Activated CD4-positive, alpha-beta T cell treated with anti-CD3 and anti-CD28 coated beads, Interleukin-2, Interleukin-4, amounts not matched to agents 100 ng/mL and 50 ng/mL, durations not matched to agents 16 hours and 8 hours (primary cell): Measurements from ENCODE around the gene FGF12.

ENCODE experiments used
- DNase-seq: peaks from one replicate; pipeline ENCODE4 v3.0.0-alpha.2; 2020; ENCODE audit warnings: low spot score

FGF12 gene

GRCh38 chr3:192332386-192333291 is 394.7 kb downstream of the FGF12 start:
- no peak for DNase-seq

DNA sequence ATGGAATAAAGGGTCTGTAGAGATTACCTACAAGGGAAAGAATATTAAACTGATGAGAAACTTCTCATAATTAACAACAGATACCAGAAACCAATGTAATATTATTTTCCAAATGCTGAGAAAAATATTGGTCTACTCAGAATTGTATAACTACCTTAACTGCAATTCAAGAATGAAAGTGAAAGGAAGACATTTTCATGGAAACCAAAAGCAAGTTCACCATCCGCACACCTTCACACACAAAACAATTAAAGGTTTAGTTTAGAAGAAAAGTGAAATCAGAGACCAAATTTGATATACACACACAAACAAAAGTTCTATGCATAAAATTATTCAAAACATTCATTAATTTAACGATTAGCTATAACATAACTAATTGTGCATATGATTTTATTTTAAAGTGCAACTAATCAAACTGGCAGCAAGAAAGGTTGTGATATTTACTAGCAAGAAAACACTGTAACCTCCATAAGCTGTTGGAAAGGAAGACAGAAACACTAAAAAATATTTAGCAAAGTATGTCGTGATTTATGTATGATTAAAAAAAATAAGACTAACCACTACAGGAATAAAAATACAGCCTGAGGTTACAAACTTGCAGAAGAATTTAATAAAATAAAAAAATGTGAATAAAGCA is 395.5 kb downstream of the FGF12 start:
- no peak for DNase-seq

DNA sequence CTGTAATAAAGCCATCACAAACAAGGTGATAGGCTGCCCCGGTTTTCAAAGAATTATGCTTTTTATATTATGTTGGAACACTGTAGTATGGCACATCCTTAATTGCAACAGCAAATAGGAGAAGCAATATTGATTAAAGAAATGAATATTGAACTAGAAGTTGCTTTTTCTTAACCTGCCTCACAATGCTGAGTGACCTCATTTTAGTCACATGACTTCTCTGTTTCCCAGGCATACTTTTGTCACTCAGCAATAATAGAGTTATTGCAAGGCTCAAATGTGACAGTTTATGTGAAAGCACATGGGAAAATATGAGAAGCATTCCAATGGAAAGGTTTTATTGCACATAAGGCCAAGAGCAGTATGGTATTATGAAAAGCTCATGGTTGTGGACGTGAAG is 400.7 kb downstream of the FGF12 start:
- DNase-seq: no peak

DNA sequence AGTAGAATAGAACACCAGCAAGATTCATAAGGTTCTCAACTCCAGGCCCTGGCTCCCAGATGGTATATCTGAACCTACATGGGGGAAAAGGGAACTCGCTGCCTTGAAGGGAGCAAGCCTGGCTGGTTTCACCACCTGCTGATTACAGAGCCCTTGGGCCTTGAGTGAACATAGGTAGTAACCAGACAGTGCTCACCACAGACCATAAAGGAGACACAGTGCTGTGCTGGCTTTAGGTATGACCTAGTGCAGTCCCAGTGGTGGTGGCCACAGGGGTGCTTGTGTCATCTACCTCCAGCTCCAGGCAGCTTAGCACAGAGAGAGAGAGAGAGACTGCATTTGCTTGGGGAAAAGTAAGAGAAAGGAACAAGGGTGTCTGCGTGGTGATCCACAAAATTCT is 409.8 kb downstream of the FGF12 start:
- no peak for DNase-seq

DNA sequence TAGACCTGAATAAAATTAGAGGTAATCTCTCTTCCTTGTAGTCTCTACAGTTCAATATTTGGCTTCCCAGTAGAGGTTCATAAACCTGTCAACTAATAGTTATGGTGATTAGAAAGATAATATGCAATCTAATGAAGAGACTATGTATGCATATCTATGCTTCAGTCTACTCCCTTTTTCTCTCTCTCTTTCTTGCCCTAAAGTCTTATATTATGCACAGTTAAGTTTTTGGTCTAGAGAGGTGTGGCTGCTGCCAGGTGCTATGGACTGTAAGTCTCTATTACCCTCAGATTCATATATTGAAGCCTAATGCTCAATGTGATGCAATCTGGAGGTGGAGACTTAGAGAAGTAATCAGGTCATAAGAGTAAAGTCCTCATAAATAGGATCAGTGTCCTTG is 413.7 kb downstream of the FGF12 start:
- no peak for DNase-seq

- no peak for DNase-seq
Observed at GRCh38 chr3:192307631-192308030, 419.7 kb downstream of the FGF12 start.

GRCh38 chr3:192303235-192303634 is 424.1 kb downstream of the FGF12 start:
- DNase-seq: no peak

- no peak for DNase-seq
Observed at GRCh38 chr3:192302721-192303120, 424.6 kb downstream of the FGF12 start.

DNA sequence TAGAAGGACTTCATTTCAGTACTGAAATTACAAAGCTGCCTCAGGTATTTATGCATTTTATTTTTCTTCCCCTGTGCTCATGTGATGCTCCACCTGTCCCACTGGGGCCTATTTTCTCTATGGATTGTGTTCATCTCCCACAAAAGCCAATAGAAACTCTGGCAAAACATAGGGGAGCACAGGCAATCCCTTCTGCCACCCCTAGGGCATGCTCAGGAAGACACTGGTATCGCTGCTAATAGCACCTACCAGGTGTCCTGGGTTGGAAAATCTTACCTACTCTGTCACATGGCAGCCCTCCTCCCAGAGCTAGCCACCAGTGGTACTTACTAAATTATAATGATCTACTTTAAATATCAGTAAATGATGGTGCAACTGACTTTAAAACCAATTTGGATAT is 427.4 kb downstream of the FGF12 start:
- no peak for DNase-seq

DNA sequence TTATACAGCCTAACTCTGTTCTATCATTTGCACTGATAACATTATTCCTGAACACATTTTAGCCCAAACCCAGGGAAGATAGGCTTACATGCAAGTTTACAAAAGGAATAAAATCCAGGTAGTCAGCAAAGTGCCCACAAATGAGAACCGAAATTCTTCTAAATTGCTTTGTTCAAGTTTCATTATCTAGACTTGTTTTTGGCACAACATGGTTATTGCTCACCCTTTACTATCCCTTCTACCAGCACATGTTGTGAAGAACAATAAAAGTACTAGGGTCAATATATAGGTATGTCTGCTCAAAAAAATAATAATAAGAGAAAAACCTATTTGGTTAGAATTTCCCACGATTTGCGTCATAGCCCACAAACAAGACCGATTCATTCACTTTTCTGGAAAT is 430.5 kb downstream of the FGF12 start:
- no peak for DNase-seq

- no peak for DNase-seq
Observed at GRCh38 chr3:192284443-192285072, 442.8 kb downstream of the FGF12 start.

DNA sequence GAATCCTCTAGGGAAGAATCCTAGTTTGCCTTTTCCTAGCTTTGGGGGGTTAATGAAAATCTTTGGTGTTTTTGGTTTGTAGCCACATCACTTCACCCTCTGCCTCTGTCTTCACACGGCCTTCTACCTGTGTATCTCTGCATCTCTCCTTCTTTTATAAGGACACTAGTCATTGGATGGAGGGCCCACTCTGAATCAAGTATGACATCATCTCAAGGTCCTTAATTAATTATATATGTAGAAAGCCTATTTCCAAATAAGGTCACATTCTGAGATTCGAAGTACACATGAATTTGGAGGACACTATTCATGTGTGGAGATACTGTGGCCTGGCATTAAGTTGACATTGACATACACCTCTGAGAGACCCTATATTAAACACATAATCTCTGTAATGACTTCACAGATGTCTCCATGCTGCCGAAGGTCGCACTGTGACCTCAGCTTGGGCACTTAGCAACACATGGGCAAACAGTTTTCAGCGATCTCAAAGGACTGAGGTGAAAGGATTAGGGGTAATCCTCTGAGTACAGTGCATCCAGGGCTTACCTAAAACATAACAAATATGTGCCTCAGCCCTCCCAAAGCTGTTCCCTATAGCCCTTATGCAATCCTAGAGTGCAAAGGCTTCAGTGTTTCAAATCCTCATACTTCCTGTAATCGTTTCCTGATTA is 446.0 kb downstream of the FGF12 start:
- no peak for DNase-seq

DNA sequence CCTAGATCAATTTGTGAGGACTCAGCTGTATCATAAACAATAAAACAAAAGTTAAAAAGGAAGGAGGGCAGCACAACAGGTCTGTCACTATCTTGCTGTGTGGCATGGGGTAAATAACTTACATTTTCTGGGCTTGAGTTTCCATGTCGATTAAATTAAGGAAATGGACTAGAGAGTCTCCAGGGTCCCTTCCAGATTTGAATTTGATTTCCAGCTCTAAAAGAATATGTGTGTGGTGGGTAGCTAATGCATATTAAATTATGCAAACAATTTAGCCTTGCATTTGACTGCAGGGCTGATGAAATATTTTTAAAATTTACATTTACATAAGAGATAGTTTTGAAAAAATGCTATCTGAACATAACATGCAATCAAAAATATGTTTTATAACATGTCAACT is 447.7 kb downstream of the FGF12 start:
- DNase-seq: no peak

- DNase-seq: no peak
Observed at GRCh38 chr3:192277477-192277876, 449.9 kb downstream of the FGF12 start.

GRCh38 chr3:192275741-192276355 is 451.5 kb downstream of the FGF12 start:
- no peak for DNase-seq

DNA sequence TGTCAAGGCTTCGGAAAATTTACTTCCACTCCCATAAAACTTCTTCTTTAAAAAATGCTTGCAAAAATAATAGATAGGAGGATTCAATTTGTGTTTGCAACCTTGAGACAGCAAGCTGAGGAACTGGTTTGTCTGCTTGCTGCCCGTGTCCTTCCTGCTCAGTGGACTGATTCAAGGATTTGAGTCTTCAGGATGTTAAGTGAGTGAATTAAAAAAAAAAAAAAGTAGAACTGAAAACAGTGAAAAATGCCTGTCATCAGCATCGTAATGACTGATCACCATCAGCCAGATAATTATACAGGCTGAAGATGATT is 453.7 kb downstream of the FGF12 start:
- no peak for DNase-seq

- no peak for DNase-seq
Observed at GRCh38 chr3:192273001-192273696, 454.2 kb downstream of the FGF12 start.

GRCh38 chr3:192262001-192262400 is 465.3 kb downstream of the FGF12 start:
- DNase-seq: no peak

DNA sequence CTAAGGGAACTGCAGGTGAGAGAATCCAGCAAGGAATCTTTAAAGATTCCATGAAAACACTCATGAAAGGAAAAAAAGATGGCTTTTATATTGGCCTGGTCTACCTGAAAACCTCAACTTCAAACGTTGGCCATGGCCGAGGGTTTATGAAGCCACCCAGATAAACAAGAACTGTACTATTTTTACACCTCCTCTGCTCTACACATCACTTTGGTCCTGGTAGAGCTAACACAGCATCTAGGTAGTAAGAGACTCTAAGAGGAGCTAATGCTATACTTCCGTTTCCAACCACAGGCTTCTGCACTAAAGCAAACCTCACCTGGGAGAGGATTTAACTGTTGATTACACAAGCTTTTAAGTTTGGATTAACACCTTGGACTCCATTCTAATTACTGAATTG is 466.2 kb downstream of the FGF12 start:
- DNase-seq: no peak

DNA sequence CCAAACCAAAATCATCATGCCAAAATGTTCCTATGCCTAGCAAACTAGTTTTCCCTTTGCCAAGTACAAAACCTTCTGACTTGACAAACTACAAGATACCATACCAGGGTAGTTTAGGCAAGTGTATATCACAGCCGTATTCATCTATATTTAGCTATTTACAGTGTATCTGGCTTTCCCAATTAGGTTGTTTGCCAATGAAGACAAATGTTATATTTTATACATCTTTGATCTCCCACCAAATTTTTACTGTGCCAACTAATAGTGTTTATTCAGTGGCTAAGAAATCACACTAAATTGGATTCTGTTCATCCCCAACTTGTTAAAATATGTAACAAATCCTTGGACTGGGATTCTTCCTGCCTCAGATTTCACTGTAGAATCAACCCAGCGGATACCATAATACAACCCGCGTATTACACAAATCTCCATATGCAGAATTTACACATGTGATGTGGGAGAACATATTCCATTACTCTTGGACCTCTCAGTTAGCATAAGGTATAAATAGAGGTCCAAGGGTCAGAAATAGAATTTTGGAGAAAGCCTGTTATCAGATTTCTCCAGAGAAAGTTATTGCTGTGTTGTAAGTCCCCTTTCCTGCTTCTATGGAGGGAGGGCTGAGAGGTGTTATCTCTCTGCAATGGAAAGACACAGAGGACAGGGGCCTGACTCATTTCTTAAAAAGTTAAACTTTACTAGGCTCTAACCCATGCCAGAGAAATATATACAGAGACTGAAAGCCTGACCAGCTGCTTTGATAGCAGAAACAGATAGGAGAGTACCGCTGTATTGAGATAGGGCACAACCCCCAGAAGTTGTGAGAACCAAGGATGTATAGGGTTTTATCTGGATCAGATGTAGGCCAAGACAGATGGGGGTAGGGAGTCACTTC is 467.0 kb downstream of the FGF12 start:
- DNase-seq: no peak

DNA sequence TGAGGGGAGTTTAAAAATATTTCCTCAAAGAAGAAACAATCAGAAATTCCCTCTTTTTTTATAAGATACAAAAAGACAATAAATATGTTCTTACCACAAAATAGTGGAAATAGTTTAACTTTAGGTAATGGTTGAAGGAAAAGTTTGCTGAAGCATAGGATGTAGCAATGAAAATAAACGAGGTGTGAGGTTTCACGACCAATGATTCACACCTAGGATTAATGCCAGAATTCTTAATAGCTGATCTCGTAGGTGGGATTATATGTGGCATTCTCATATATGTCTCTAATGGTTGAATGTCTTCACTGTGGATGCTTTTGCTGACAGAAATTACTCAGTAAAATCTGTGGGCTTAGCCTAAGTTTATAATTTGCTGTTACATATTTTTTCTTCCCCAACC is 467.7 kb downstream of the FGF12 start:
- no peak for DNase-seq
